HepG2 (cell line): Measurements from ENCODE around the gene ATG9A. TPM values are rescaled to one million over a fixed set of nuclear protein-coding genes. Genes with fewer than 3 reads are reported as not detected.

ENCODE experiments used
- ATAC-seq: fragments of 200-7000 bp; cut with Tn5 transposase; 3 replicates; pipeline ENCODE4 v1.9.1; 2020; ENCODE audit warnings: mild to moderate bottlenecking, moderate library complexity
- BruUV-seq: library from RNA; stranded (reverse); fragments of 400-500 nt; replicated peaks from 2 replicates; lab custom pipeline; 2021; lab: Mats Ljungman, UMichigan
- CTCF ChIA-PET: fragments of 300-600 bp; formaldehyde crosslinking; extraction: SDS; loops from one replicate; lab custom pipeline; 2021; ENCODE audit warnings: low total read pairs, inconsistent platforms, low intra/inter-chr PET ratio; lab: Yijun Ruan, JAX
- POLR2A ChIA-PET: fragments of 350-600 bp; sonication (Branson Sonifier 250); formaldehyde crosslinking; loops from one replicate; lab custom pipeline; 2020; ENCODE audit warnings: antibody characterized with exemption, inconsistent platforms; lab: Yijun Ruan, JAX
- DNase-seq: peaks from one replicate; pipeline ENCODE4 v3.0.0-alpha.2; 2015; ENCODE audit warnings: low spot score
- FAIRE-seq: peaks from 3 replicates; lab custom pipeline; 2011; peaks lifted over from hg19 to GRCh38; lab: Jason Lieb, UNC
- H2AFZ ChIP-seq: one replicate; pipeline ENCODE4 v1.6.1; 2011; ENCODE audit warnings: low read length, inconsistent platforms
- H3K27ac ChIP-seq: fragments of 300-600 bp; 3 replicates; pipeline ENCODE4 v1.8.0; 2011; ENCODE audit warnings: mixed run types, mild to moderate bottlenecking, mixed read lengths, low read length, inconsistent platforms; ENCODE audit not compliant: insufficient read depth; ENCODE audit errors: extremely low read length
- H3K27me3 ChIP-seq, 2 experiments: fragments of 200-600 bp in 1 of 2; 2 replicates in 1 of 2; 3 replicates in 1 of 2; pipeline versions ENCODE4 v1.6.0 to v1.8.0; 2011; ENCODE audit warnings: low read length in 2 of 2, mild to moderate bottlenecking in 2 of 2, moderate library complexity in 2 of 2, inconsistent platforms in 1 of 2; ENCODE audit not compliant: insufficient read depth in 2 of 2, control insufficient read depth in 1 of 2
- H3K36me3 ChIP-seq, 2 experiments: fragments of 200-600 bp in 1 of 2; replicated peaks in 1 of 2; 2 replicates in 1 of 2; 3 replicates in 1 of 2; pipeline versions ENCODE4 v1.5.1 to v1.8.0; 2011; ENCODE audit warnings: low read length in 2 of 2, inconsistent platforms in 1 of 2; ENCODE audit not compliant: insufficient read depth in 2 of 2, control insufficient read depth in 1 of 2
- H3K4me1 ChIP-seq: 2 replicates; pipeline ENCODE4 v1.5.1; 2012; ENCODE audit warnings: low read length, inconsistent platforms; ENCODE audit not compliant: insufficient read depth
- H3K4me2 ChIP-seq: 2 replicates; pipeline ENCODE4 v1.6.0; 2011; ENCODE audit warnings: low read depth, low read length, inconsistent platforms
- H3K4me3 ChIP-seq, 3 experiments: fragments of 200-600 bp in 1 of 3; sonication (generic), shearing (Covaris generic) in 1 of 3; replicated peaks in 1 of 3; 2 replicates each; pipeline ENCODE4 v1.5.1; 2011 to 2016; ENCODE audit warnings: low read length in 3 of 3, inconsistent platforms in 2 of 3, low read depth in 2 of 3, mild to moderate bottlenecking in 2 of 3, control low read depth in 1 of 3, mixed read lengths in 1 of 3; ENCODE audit not compliant: insufficient read depth in 1 of 3
- H3K79me2 ChIP-seq: one replicate; pipeline ENCODE4 v1.6.1; 2011; ENCODE audit warnings: low read length, inconsistent platforms; ENCODE audit not compliant: insufficient read depth
- H3K9ac ChIP-seq: 2 replicates; pipeline ENCODE4 v1.6.0; 2011; ENCODE audit warnings: mild to moderate bottlenecking, low read depth, low read length, inconsistent platforms; ENCODE audit not compliant: insufficient read depth
- H3K9me3 ChIP-seq: 2 replicates; pipeline ENCODE4 v1.5.1; 2012; ENCODE audit warnings: mild to moderate bottlenecking, low read length
- H4K20me1 ChIP-seq: 2 replicates; pipeline ENCODE4 v1.6.0; 2011; ENCODE audit warnings: inconsistent platforms, mild to moderate bottlenecking, low read length, moderate library complexity; ENCODE audit not compliant: insufficient read depth
- AGO1 ChIP-seq: fragments of 200-400 bp; formaldehyde crosslinking; IDR thresholded peaks from 2 replicates; pipeline ENCODE4 v1.6.1; 2017; ENCODE audit warnings: mild to moderate bottlenecking, low read depth, low read length, moderate library complexity; ENCODE audit not compliant: poor library complexity, severe bottlenecking
- AGO2 ChIP-seq: fragments of 200-400 bp; formaldehyde crosslinking; optimal IDR thresholded peaks from 2 replicates; pipeline ENCODE3; 2017; ENCODE audit warnings: mild to moderate bottlenecking, low read depth, low read length, moderate library complexity
- HNRNPL ChIP-seq: fragments of 200-400 bp; formaldehyde crosslinking; IDR thresholded peaks from 2 replicates; pipeline ENCODE4 v1.6.1; 2017; ENCODE audit warnings: mild to moderate bottlenecking, low read depth, low read length
- RBFOX2 ChIP-seq: fragments of 200-400 bp; formaldehyde crosslinking; IDR thresholded peaks from 2 replicates; pipeline ENCODE4 v1.6.1; 2017; ENCODE audit warnings: low read depth, mild to moderate bottlenecking, low read length
- XRCC5 ChIP-seq: fragments of 200-400 bp; formaldehyde crosslinking; optimal IDR thresholded peaks from 2 replicates; pipeline ENCODE3; 2017; ENCODE audit warnings: mild to moderate bottlenecking, low read length
- ZNF318 ChIP-seq: sonication (generic); formaldehyde crosslinking; IDR thresholded peaks from 2 replicates; pipeline ENCODE4 v1.4.0; 2020; ENCODE audit warnings: mild to moderate bottlenecking, missing genetic modification reagents
- ZNF512 ChIP-seq: sonication (generic); formaldehyde crosslinking; IDR thresholded peaks from 2 replicates; pipeline ENCODE4 v1.4.0; 2020; ENCODE audit warnings: mild to moderate bottlenecking, missing genetic modification reagents
- ZNF709 ChIP-seq: sonication (generic); formaldehyde crosslinking; IDR thresholded peaks from 2 replicates; pipeline ENCODE4 v1.5.0; 2020; ENCODE audit warnings: mild to moderate bottlenecking, missing genetic modification reagents
- ZZZ3 ChIP-seq: sonication (generic); formaldehyde crosslinking; IDR thresholded peaks from 2 replicates; pipeline ENCODE4 v1.4.0; 2020; ENCODE audit warnings: missing genetic modification reagents, mild to moderate bottlenecking, borderline replicate concordance
- WGBS: methylation state at CpG from one replicate; pipeline ENCODE4 v1.1.6; 2017; ENCODE audit warnings: low lambda C conversion rate; 5-methylcytosine and 5-hydroxymethylcytosine counted together
- in situ Hi-C: cut with HindIII; loops from 2 replicates; pipeline ENCODE4 v1.10.0; 2017; ENCODE audit warnings: low pct_unique_long_range_greater_than_20kb; ENCODE audit not compliant: extremely low pct_ligation_motif_present
- intact Hi-C: fragments of 100-400 bp; cut with micrococcal nuclease; formaldehyde crosslinking; loops from one replicate; pipeline ENCODE4 v1.10.0; 2022; ENCODE audit not compliant: unreplicated experiment
- polyA plus RNA-seq, 8 experiments: library from polyadenylated mRNA; depleted of rRNA in 3 of 8; stranded (reverse) in 7 of 8; unstranded in 1 of 8; fragments of >200 nt; fragmentation: Illumina TruSeq in 4 of 8; extraction: Trizol in 4 of 8; gene quantifications; 2 replicates each; pipeline versions ENCODE4 v1.2.1 to v1.2.3, GENCODE V29; 2011 to 2016; ENCODE audit warnings: low read depth in 4 of 8, missing spikeins in 1 of 8, mixed read lengths in 1 of 8; ENCODE audit not compliant: insufficient read depth in 1 of 8
- total RNA-seq, 5 experiments: library from RNA; depleted of rRNA; stranded (reverse); fragments of >200 nt; fragmentation: Illumina TruSeq; extraction: Trizol; gene quantifications; 2 replicates each; pipeline ENCODE4 v1.2.3, GENCODE V29; 2016; ENCODE audit warnings: low read depth in 1 of 5
- TF ChIP-seq, protein P1 (sequence below): sonication (generic); formaldehyde crosslinking; IDR thresholded peaks from 2 replicates; pipeline ENCODE4 v1.4.0; 2020; ENCODE audit warnings: mild to moderate bottlenecking, low read depth, missing genetic modification reagents

ATG9A gene
- total and polyA plus RNA-seq, 2 of the 13 experiments (the other 11 are each of a cell fraction or from before 2014, with no cell fraction given) = 35.0 to 131 TPM

DNA sequence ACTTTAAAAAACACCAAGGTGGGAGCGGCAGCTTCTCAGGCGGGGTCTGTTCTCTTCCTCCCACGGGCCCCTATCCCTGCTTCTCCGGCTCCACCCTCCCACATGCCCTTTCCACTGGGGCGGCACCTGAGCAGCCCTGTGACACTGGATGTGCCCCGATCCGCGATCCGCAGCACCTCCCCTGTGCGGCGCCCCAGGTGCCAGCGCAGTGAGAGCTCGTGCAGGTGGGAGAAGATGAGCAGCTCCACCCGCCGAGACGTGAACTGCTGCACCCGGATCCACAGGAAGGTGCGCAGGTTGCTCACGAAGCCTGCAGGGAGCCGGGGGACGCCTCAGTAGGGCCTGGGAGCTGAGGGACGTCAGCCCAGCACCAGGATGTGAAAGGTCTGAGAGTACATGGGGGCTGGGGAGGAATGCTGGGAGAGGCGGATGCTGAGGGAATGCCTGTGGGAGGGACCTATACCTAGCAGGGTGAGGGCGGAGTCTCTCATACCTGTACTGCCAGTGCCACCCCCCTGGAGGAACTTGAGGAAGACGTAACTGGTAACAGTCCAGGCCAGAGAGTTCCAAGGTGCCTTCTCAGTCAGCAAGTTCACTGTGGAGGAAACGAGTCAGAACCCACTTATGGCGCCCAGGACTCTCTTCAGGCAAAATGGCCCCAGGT lies 13.4 kb downstream of the ATG9A start:
- in situ Hi-C loops (no loop called here), intact Hi-C loops (no loop called here)
- H3K9ac ChIP-seq = no peak overlapping the region
- no peaks in the 10 kb centered on the region for H4K20me1 ChIP-seq
- CTCF ChIA-PET = no interaction called here
- no TSS peak for BruUV-seq
- H3K4me2 ChIP-seq = peak overlapping the region; percentile 99
- H3K4me3 ChIP-seq = no peak overlapping the region
- FAIRE-seq = no peak
- H2AFZ ChIP-seq = no peak overlapping the region
- H3K36me3 ChIP-seq = peaks cover 39 to 57% of the 10 kb centered on the region in 2 experiments
- ATAC-seq = no peak
- no peak for DNase-seq
- POLR2A ChIA-PET = interaction anchor here (1.0 to 6.2 kb wide), 7 partner anchors 8 to 79 kb away, joined by 3 to 196 read pairs (median 15); partner anchors contain the start of genes CNPPD1, GLB1L, STK16 and ZFAND2B
- H3K4me1 ChIP-seq = peaks cover 49% of the 10 kb centered on the region
- H3K27me3 ChIP-seq = no peaks in the 10 kb centered on the region
- no peaks in the 10 kb centered on the region for H3K9me3 ChIP-seq
- H3K27ac ChIP-seq = no peak overlapping the region
- 96% methylated on average over 27 of the region's 27 CpGs for WGBS
- peaks cover 11% of the 10 kb centered on the region for H3K79me2 ChIP-seq
- TF ChIP-seq AGO2 = peak; percentile 66
- no peak for TF ChIP-seq ZNF512
- TF ChIP-seq ZZZ3 (CRISPR knock-in tag) = no peak
- no peak for TF ChIP-seq XRCC5
- TF ChIP-seq ZNF318 = 0 out of 2 replicates have a peak, but pooled peaks have one; percentile 42
- TF ChIP-seq, protein P1, sequence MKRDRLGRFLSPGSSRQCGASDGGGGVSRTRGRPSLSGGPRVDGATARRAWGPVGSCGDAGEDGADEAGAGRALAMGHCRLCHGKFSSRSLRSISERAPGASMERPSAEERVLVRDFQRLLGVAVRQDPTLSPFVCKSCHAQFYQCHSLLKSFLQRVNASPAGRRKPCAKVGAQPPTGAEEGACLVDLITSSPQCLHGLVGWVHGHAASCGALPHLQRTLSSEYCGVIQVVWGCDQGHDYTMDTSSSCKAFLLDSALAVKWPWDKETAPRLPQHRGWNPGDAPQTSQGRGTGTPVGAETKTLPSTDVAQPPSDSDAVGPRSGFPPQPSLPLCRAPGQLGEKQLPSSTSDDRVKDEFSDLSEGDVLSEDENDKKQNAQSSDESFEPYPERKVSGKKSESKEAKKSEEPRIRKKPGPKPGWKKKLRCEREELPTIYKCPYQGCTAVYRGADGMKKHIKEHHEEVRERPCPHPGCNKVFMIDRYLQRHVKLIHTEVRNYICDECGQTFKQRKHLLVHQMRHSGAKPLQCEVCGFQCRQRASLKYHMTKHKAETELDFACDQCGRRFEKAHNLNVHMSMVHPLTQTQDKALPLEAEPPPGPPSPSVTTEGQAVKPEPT (CRISPR knock-in tag) = peak; percentile 55; the same call in 1 of the 2 replicates
- TF ChIP-seq AGO1 = peak; percentile 32
- no peak for TF ChIP-seq HNRNPL
- TF ChIP-seq RBFOX2 = peak; percentile 74
- 0 out of 2 replicates have a peak, but pooled peaks have one; percentile 34 for TF ChIP-seq ZNF709 (CRISPR knock-in tag)
